PC-9 (cell line): ENCODE results near the gene C3orf20. TPM values are rescaled to one million over a fixed set of nuclear protein-coding genes. Genes with fewer than 3 reads are reported as not detected.

Experiments used
- BruUV-seq: library from RNA; stranded (reverse); fragments of 400-500 nt; replicated peaks from 2 replicates; lab custom pipeline; 2021; lab: Mats Ljungman, UMichigan
- CTCF ChIA-PET: fragments of 300-600 bp; sonication (Branson Sonifier 250); formaldehyde crosslinking; loops from one replicate; lab custom pipeline; 2022; ENCODE audit warnings: antibody characterized with exemption; lab: Charles Lee
- POLR2A ChIA-PET: fragments of 300-600 bp; sonication (Branson Sonifier 250); formaldehyde crosslinking; loops from one replicate; lab custom pipeline; 2022; ENCODE audit warnings: antibody characterized with exemption; ENCODE audit not compliant: unreplicated experiment; lab: Charles Lee
- DNase-seq, 2 experiments: peaks; one replicate each; pipeline versions ENCODE4 v3.0.0 to v3.0.0-alpha.2; 2015 to 2022; ENCODE audit warnings: mixed read lengths in 1 of 2
- H2AFZ ChIP-seq: fragments of 200-600 bp; sonication (generic); 2 replicates; pipeline ENCODE4 v1.8.1; 2017; ENCODE audit warnings: antibody characterized with exemption
- H3F3A ChIP-seq: fragments of 200-600 bp; sonication (generic); 2 replicates; pipeline ENCODE4 v1.8.1; 2017; ENCODE audit warnings: antibody characterized with exemption, mild to moderate bottlenecking, low read depth; ENCODE audit not compliant: insufficient read depth
- H3K27ac ChIP-seq: fragments of 200-600 bp; sonication (generic); 2 replicates; pipeline ENCODE4 v1.6.1; 2016; ENCODE audit warnings: mixed run types
- H3K27me3 ChIP-seq: fragments of 200-600 bp; sonication (generic); 2 replicates; pipeline ENCODE4 v1.6.1; 2016; ENCODE audit warnings: low read depth, mixed run types; ENCODE audit not compliant: insufficient read depth
- H3K36me3 ChIP-seq: fragments of 200-600 bp; sonication (generic); 2 replicates; pipeline ENCODE4 v1.6.1; 2016; ENCODE audit warnings: low read depth, mixed run types
- H3K4me1 ChIP-seq: fragments of 200-600 bp; sonication (generic); replicated peaks from 2 replicates; pipeline ENCODE4 v1.6.1; 2016; ENCODE audit warnings: mixed run types; ENCODE audit not compliant: insufficient read depth
- H3K4me2 ChIP-seq: fragments of 200-600 bp; sonication (generic); 2 replicates; pipeline ENCODE4 v1.6.1; 2017; ENCODE audit warnings: mixed run types
- H3K4me3 ChIP-seq: fragments of 200-600 bp; sonication (generic); 2 replicates; pipeline ENCODE4 v1.6.1; 2016; ENCODE audit warnings: mixed run types
- H3K79me2 ChIP-seq: fragments of 200-600 bp; sonication (generic); 2 replicates; pipeline ENCODE4 v1.6.1; 2017; ENCODE audit warnings: low read depth, mixed run types
- H3K9me2 ChIP-seq: fragments of 200-600 bp; sonication (generic); 2 replicates; pipeline ENCODE4 v1.8.1; 2017; ENCODE audit warnings: mild to moderate bottlenecking; ENCODE audit not compliant: insufficient read depth
- H3K9me3 ChIP-seq: fragments of 200-600 bp; sonication (generic); 2 replicates; pipeline ENCODE4 v1.8.1; 2016; ENCODE audit warnings: low read depth; ENCODE audit not compliant: insufficient read depth
- H4K20me1 ChIP-seq: fragments of 200-600 bp; sonication (generic); 2 replicates; pipeline ENCODE4 v1.8.1; 2017; ENCODE audit not compliant: insufficient read depth
- CTCF ChIP-seq: fragments of 200-600 bp; sonication (generic); conservative IDR thresholded peaks from 2 replicates; pipeline ENCODE4 v1.6.1; 2017; ENCODE audit warnings: mixed run types, antibody characterized with exemption, mild to moderate bottlenecking, moderate library complexity
- EZH2 ChIP-seq: fragments of 200-600 bp; sonication (generic); IDR thresholded peaks from 2 replicates; pipeline ENCODE4 v1.8.0; 2017; ENCODE audit warnings: antibody characterized with exemption, low read depth
- intact Hi-C: fragments of 100-400 bp; cut with micrococcal nuclease; formaldehyde crosslinking; loops from one replicate; pipeline ENCODE4 v1.10.0; 2022; ENCODE audit not compliant: unreplicated experiment
- total RNA-seq: library from RNA; stranded (reverse); gene quantifications from 2 replicates; pipeline ENCODE4 v1.2.3, GENCODE V29; 2021

The C3orf20 gene
- total RNA-seq, 1 experiment from 2014 or later, result not detected

- no peak for DNase-seq
- TF ChIP-seq EZH2 (no peak), CTCF (no peak)
Observed at GRCh38 chr3:14803101-14803980, 128.4 kb downstream of the C3orf20 start.

GRCh38 chr3:14803981-14804834 is 129.3 kb downstream of the C3orf20 start:
- no peak for TF ChIP-seq CTCF
- TF ChIP-seq EZH2, result no peak
- no peaks in the 10 kb centered on the region for H3K4me1 ChIP-seq
- intact Hi-C loops, result no loop called here
- H3K27me3 ChIP-seq, result 0 out of 2 replicates have a peak, but pooled peaks cover 5% of the 10 kb centered on the region
- no peaks in the 10 kb centered on the region for H3K36me3 ChIP-seq
- BruUV-seq, result no TSS peak
- ChIA-PET CTCF (no interaction called here), POLR2A (no interaction called here)
- H3K27ac ChIP-seq, result no peak overlapping the region
- H3K4me3 ChIP-seq, result no peak overlapping the region
- H2AFZ ChIP-seq, result no peak overlapping the region
- H3K9me2 ChIP-seq, result no peaks in the 10 kb centered on the region
- no peaks in the 10 kb centered on the region for H3K9me3 ChIP-seq
- H3F3A ChIP-seq, result no peaks in the 10 kb centered on the region
- no peaks in the 10 kb centered on the region for H4K20me1 ChIP-seq
- DNase-seq, result no peak
- H3K79me2 ChIP-seq, result no peaks in the 10 kb centered on the region
- no peak overlapping the region for H3K4me2 ChIP-seq

More at GRCh38 chr3:14803101-14803980, 128.4 kb downstream of the C3orf20 start:
- no peak overlapping the region for H3K4me3 ChIP-seq
- no peaks in the 10 kb centered on the region for H3K9me3 ChIP-seq
- H3K36me3 ChIP-seq, result no peaks in the 10 kb centered on the region
- H3K9me2 ChIP-seq, result no peaks in the 10 kb centered on the region
- no peaks in the 10 kb centered on the region for H3F3A ChIP-seq
- no peaks in the 10 kb centered on the region for H4K20me1 ChIP-seq
- H3K4me2 ChIP-seq, result no peak overlapping the region
- H3K4me1 ChIP-seq, result no peaks in the 10 kb centered on the region
- H3K79me2 ChIP-seq, result no peaks in the 10 kb centered on the region
- H3K27me3 ChIP-seq, result 0 out of 2 replicates have a peak, but pooled peaks cover 5% of the 10 kb centered on the region
- no peak overlapping the region for H3K27ac ChIP-seq
- no peak overlapping the region for H2AFZ ChIP-seq
- ChIA-PET CTCF (no interaction called here), POLR2A (no interaction called here)
- intact Hi-C loops, result no loop called here
- no TSS peak for BruUV-seq
